CD4-positive, alpha-beta memory T cell (primary cell): Measurements from ENCODE around the gene RAC2. TPM values are rescaled to one million over a fixed set of nuclear protein-coding genes. Genes with fewer than 3 reads are reported as not detected.

Experiments used
- CTCF ChIA-PET: fragments of 350-600 bp; sonication (Branson Sonifier 250); formaldehyde crosslinking; loops from one replicate; lab custom pipeline; 2021; ENCODE audit warnings: inconsistent platforms; ENCODE audit not compliant: partially characterized antibody; lab: Charles Lee
- POLR2A ChIA-PET: fragments of 350-600 bp; sonication (Branson Sonifier 250); formaldehyde crosslinking; loops from one replicate; lab custom pipeline; 2021; ENCODE audit not compliant: partially characterized antibody; lab: Charles Lee
- DNase-seq, 5 donors: peaks; one replicate each; pipeline versions ENCODE4 v3.0.0 to v3.0.0-alpha.2; 2020 to 2022; ENCODE audit warnings: mixed read lengths in 1 of 5
- H3K27ac ChIP-seq: one replicate; pipeline ENCODE4 v1.7.0; 2013; ENCODE audit warnings: low read depth, low read length
- H3K27me3 ChIP-seq: 2 replicates; pipeline ENCODE4 v1.7.0; 2013; ENCODE audit warnings: mild to moderate bottlenecking, low read length, moderate library complexity; ENCODE audit not compliant: insufficient read depth
- H3K36me3 ChIP-seq: 2 replicates; pipeline ENCODE4 v1.7.0; 2013; ENCODE audit warnings: mild to moderate bottlenecking, low read length, moderate library complexity; ENCODE audit not compliant: insufficient read depth
- H3K4me1 ChIP-seq: 2 replicates; pipeline ENCODE4 v1.7.0; 2013; ENCODE audit warnings: mild to moderate bottlenecking, low read length, moderate library complexity; ENCODE audit not compliant: insufficient read depth
- H3K4me3 ChIP-seq, 2 donors: one replicate each; pipeline ENCODE4 v1.7.0; 2013; ENCODE audit warnings: low read length in 2 of 2, mild to moderate bottlenecking in 1 of 2
- H3K9me3 ChIP-seq, 2 donors: one replicate each; pipeline ENCODE4 v1.7.0; 2013; ENCODE audit warnings: low read length in 2 of 2, control low read depth in 1 of 2; ENCODE audit not compliant: control insufficient read depth in 1 of 2
- H3K27ac Mint-ChIP-seq, 7 donors: one replicate each; pipeline ENCODE4 v1.8.0; 2020 to 2021; ENCODE audit warnings: mixed read lengths in 7 of 7, mild to moderate bottlenecking in 6 of 7, inconsistent platforms in 3 of 7, moderate library complexity in 3 of 7
- H3K27me3 Mint-ChIP-seq, 2 donors: one replicate each; pipeline ENCODE4 v1.8.0; 2020 to 2021; ENCODE audit warnings: mixed read lengths in 2 of 2
- H3K36me3 Mint-ChIP-seq, 2 donors: one replicate each; pipeline ENCODE4 v1.8.0; 2020 to 2021; ENCODE audit warnings: mixed read lengths in 2 of 2, inconsistent platforms in 1 of 2, mild to moderate bottlenecking in 1 of 2
- H3K4me1 Mint-ChIP-seq, 4 donors: one replicate each; pipeline ENCODE4 v1.8.0; 2020 to 2021; ENCODE audit warnings: mixed read lengths in 4 of 4, mild to moderate bottlenecking in 1 of 4
- H3K4me3 Mint-ChIP-seq, 8 donors: one replicate each; pipeline ENCODE4 v1.8.0; 2020 to 2021; ENCODE audit warnings: mixed read lengths in 8 of 8, mild to moderate bottlenecking in 7 of 8, moderate library complexity in 6 of 8, inconsistent platforms in 3 of 8
- H3K9me3 Mint-ChIP-seq, 8 donors: one replicate each; pipeline ENCODE4 v1.8.0; 2020 to 2021; ENCODE audit warnings: mixed read lengths in 8 of 8, mild to moderate bottlenecking in 5 of 8, inconsistent platforms in 3 of 8, moderate library complexity in 1 of 8
- intact Hi-C: fragments of 100-400 bp; cut with micrococcal nuclease; formaldehyde crosslinking; loops from one replicate; pipeline ENCODE4 v1.15.1; 2023
- polyA plus RNA-seq, 2 donors: library from polyadenylated mRNA; unstranded; fragments of 300-500 nt; fragmentation: Illumina TruSeq; gene quantifications; one replicate each; pipeline ENCODE4 v1.2.3, GENCODE V29; 2021
- total RNA-seq, 2 experiments: library from RNA; stranded (reverse); gene quantifications; one replicate each; pipeline ENCODE4 v1.2.3, GENCODE V29; 2021

Gene RAC2
- total and polyA plus RNA-seq, 4 experiments from 2014 or later = 304 to 917 (median 521) TPM

GRCh38 chr22:37187891-37188761, 55.9 kb downstream of the RAC2 start, which contains the start of gene C1QTNF6:
Gene C1QTNF6, minus strand, starts transcription at chr22:37188247. Its CDS starts 34 bp downstream, at chr22:37188213.
- DNase-seq = no peak
- no peak within 1 kb of the TSS for H3K27ac ChIP-seq
- H3K27me3 ChIP-seq = no peaks in the 10 kb centered on the region
- H3K4me3 ChIP-seq = no peak within 1 kb of the TSS
- Mint-ChIP-seq H3K4me3 (peak within 1 kb of the TSS in 4 of 8 donors; percentile 14 to 43 (median 29)), H3K27ac (peak within 1 kb of the TSS in 2 of 7 donors; percentile 32 to 74), H3K27me3 (no peaks in the 10 kb centered on the region), H3K36me3 (no peaks in the 10 kb centered on the region), H3K9me3 (no peaks in the 10 kb centered on the region), H3K4me1 (peaks cover 24 to 62% (median 40%) of the 10 kb centered on the region in 4 donors)
- H3K4me1 ChIP-seq = peaks cover 66% of the 10 kb centered on the region
- ChIA-PET CTCF (interaction anchor here (1.5 kb wide), 1 partner anchor 10 kb away, joined by 6 read pairs; no protein-coding TSS in a partner anchor), POLR2A (interaction anchor here (1.7 to 3.4 kb wide), 7 partner anchors 10 to 66 kb away, joined by 5 to 26 read pairs (median 9); partner anchors contain the start of genes IL2RB and RAC2)
- H3K36me3 ChIP-seq = no peaks in the 10 kb centered on the region
- intact Hi-C loops = loop anchor here (2.0 kb wide), 1 partner anchor 25 kb away; no protein-coding TSS in a partner anchor
- no peaks in the 10 kb centered on the region for H3K9me3 ChIP-seq

- Histone ChIP-seq H3K4me3 (no peak overlapping the region), H3K9me3 (no peaks in the 10 kb centered on the region), H3K36me3 (no peaks in the 10 kb centered on the region), H3K27ac (no peak overlapping the region), H3K4me1 (peaks cover 61% of the 10 kb centered on the region), H3K27me3 (no peaks in the 10 kb centered on the region)
- Mint-ChIP-seq H3K9me3 (no peaks in the 10 kb centered on the region), H3K27me3 (no peaks in the 10 kb centered on the region), H3K27ac (peak overlapping the region in 2 of 7 donors; percentile 32 to 74), H3K4me3 (peak overlapping the region in 4 of 8 donors; percentile 14 to 29 (median 24)), H3K36me3 (no peaks in the 10 kb centered on the region), H3K4me1 (peaks cover 24 to 57% (median 38%) of the 10 kb centered on the region in 4 donors)
- intact Hi-C loops = loop anchor here (2.0 kb wide), 1 partner anchor 25 kb away; no protein-coding TSS in a partner anchor
- DNase-seq = no peak
- ChIA-PET CTCF (interaction anchor here (1.0 to 1.5 kb wide), 2 partner anchors 10 to 210 kb away, joined by 3 to 6 read pairs; no protein-coding TSS in a partner anchor), POLR2A (interaction anchor here (1.8 to 3.4 kb wide), 7 partner anchors 10 to 65 kb away, joined by 6 to 26 read pairs (median 9); partner anchors contain the start of genes IL2RB and RAC2)
Observed at GRCh38 chr22:37187552-37187890, 56.5 kb downstream of the RAC2 start.

GRCh38 chr22:37186997-37187522, 57.0 kb downstream of the RAC2 start:
- Histone ChIP-seq H3K4me3 (no peak overlapping the region), H3K27ac (no peak overlapping the region), H3K36me3 (no peaks in the 10 kb centered on the region), H3K4me1 (peaks cover 61% of the 10 kb centered on the region), H3K27me3 (no peaks in the 10 kb centered on the region), H3K9me3 (no peaks in the 10 kb centered on the region)
- H3K36me3 Mint-ChIP-seq = no peaks in the 10 kb centered on the region
- H3K27ac Mint-ChIP-seq = peak overlapping the region in 5 of 7 donors; percentile 73 to 95 (median 92)
- intact Hi-C loops = loop anchor here (2.0 kb wide), 1 partner anchor 24 kb away; no protein-coding TSS in a partner anchor
- ChIA-PET CTCF (interaction anchor here (0.6 to 1.5 kb wide), 4 partner anchors 11 to 209 kb away, joined by 3 to 6 read pairs (median 4); no protein-coding TSS in a partner anchor), POLR2A (interaction anchor here (0.8 to 3.4 kb wide), 13 partner anchors 8 to 66 kb away, joined by 3 to 26 read pairs (median 6); partner anchors contain the start of genes IL2RB and RAC2)
- no peaks in the 10 kb centered on the region for H3K9me3 Mint-ChIP-seq
- H3K4me1 Mint-ChIP-seq = peaks cover 24 to 56% (median 38%) of the 10 kb centered on the region in 4 donors
- DNase-seq = no peak
- H3K27me3 Mint-ChIP-seq = no peaks in the 10 kb centered on the region
- peak overlapping the region in 3 of 8 donors; percentile 79 to 87 (median 83) for H3K4me3 Mint-ChIP-seq

- ChIA-PET CTCF (interaction anchor here (0.6 to 1.5 kb wide), 4 partner anchors 11 to 209 kb away, joined by 3 to 6 read pairs (median 4); no protein-coding TSS in a partner anchor), POLR2A (interaction anchor here (0.8 to 3.4 kb wide), 14 partner anchors 9 to 65 kb away, joined by 3 to 26 read pairs (median 6); partner anchors contain the start of genes IL2RB and RAC2)
- DNase-seq = peak; percentile 68 to 79 (median 76)
- Mint-ChIP-seq H3K27me3 (no peaks in the 10 kb centered on the region), H3K9me3 (no peaks in the 10 kb centered on the region), H3K36me3 (peaks cover 0 to 2% of the 10 kb centered on the region in 2 donors), H3K4me1 (peaks cover 24 to 56% (median 40%) of the 10 kb centered on the region in 4 donors), H3K27ac (peak overlapping the region; percentile 73 to 95 (median 85)), H3K4me3 (peak overlapping the region; percentile 74 to 87 (median 80))
- peaks cover 61% of the 10 kb centered on the region for H3K4me1 ChIP-seq
- peak overlapping the region in 1 of 2 donors; percentile 1 for H3K4me3 ChIP-seq
- intact Hi-C loops = loop anchor here (2.0 kb wide), 1 partner anchor 24 kb away; no protein-coding TSS in a partner anchor
- H3K27ac ChIP-seq = peak overlapping the region; percentile 31
- no peaks in the 10 kb centered on the region for H3K27me3 ChIP-seq
- H3K9me3 ChIP-seq = no peaks in the 10 kb centered on the region
- H3K36me3 ChIP-seq = no peaks in the 10 kb centered on the region
Observed at GRCh38 chr22:37186228-37186996, 57.7 kb downstream of the RAC2 start.

- CTCF ChIA-PET = interaction anchor here (1.3 kb wide), 1 partner anchor 22 kb away, joined by 3 read pairs; no protein-coding TSS in a partner anchor
- Histone ChIP-seq H3K4me1 (peaks cover 61% of the 10 kb centered on the region), H3K27me3 (no peaks in the 10 kb centered on the region), H3K4me3 (peak overlapping the region in 1 of 2 donors; percentile 1), H3K9me3 (no peaks in the 10 kb centered on the region), H3K27ac (peak overlapping the region; percentile 31), H3K36me3 (no peaks in the 10 kb centered on the region)
- peaks cover 0 to 2% of the 10 kb centered on the region in 2 donors for H3K36me3 Mint-ChIP-seq
- intact Hi-C loops = loop anchor here (2.0 kb wide), 1 partner anchor 23 kb away; no protein-coding TSS in a partner anchor
- H3K9me3 Mint-ChIP-seq = peaks cover 0 to 2% (median 0%) of the 10 kb centered on the region in 8 donors
- no peak for DNase-seq
- H3K4me1 Mint-ChIP-seq = peaks cover 24 to 56% (median 40%) of the 10 kb centered on the region in 4 donors
- H3K4me3 Mint-ChIP-seq = peak overlapping the region in 7 of 8 donors; percentile 61 to 87 (median 79)
- POLR2A ChIA-PET = interaction anchor here (0.8 to 3.4 kb wide), 9 partner anchors 8 to 65 kb away, joined by 3 to 26 read pairs (median 4); partner anchors contain the start of gene RAC2
- no peaks in the 10 kb centered on the region for H3K27me3 Mint-ChIP-seq
- H3K27ac Mint-ChIP-seq = peak overlapping the region; percentile 48 to 95 (median 85)
Observed at GRCh38 chr22:37185646-37186227, 58.3 kb downstream of the RAC2 start.
